Neural progenitor cell (in vitro differentiated cells): ENCODE results near the gene NOTCH4. TPM values are rescaled to one million over a fixed set of nuclear protein-coding genes. Genes with fewer than 3 reads are reported as not detected.
"Not testable (repeated sequence)": the region's sequence is repeated elsewhere in the genome, so short reads cannot be mapped to it uniquely, and the experiment has no call there.

Experiments
- DNase-seq: peaks from one replicate; pipeline ENCODE4 v3.0.0-alpha.2; 2016; ENCODE audit warnings: low spot score
- H2AFZ ChIP-seq: fragments of 200-600 bp; sonication (generic); replicated peaks from 2 replicates; pipeline ENCODE4 v1.6.1; 2016; ENCODE audit warnings: antibody characterized with exemption
- H3F3A ChIP-seq: fragments of 200-600 bp; sonication (generic); 2 replicates; pipeline ENCODE4 v1.6.1; 2016; ENCODE audit warnings: antibody characterized with exemption, low read depth
- H3K27ac ChIP-seq: fragments of 200-600 bp; sonication (generic); 2 replicates; pipeline ENCODE4 v1.5.1; 2016; ENCODE audit warnings: mild to moderate bottlenecking
- H3K27me3 ChIP-seq: fragments of 200-600 bp; sonication (generic); 2 replicates; pipeline ENCODE4 v1.6.1; 2016; ENCODE audit warnings: mild to moderate bottlenecking, moderate library complexity
- H3K36me3 ChIP-seq: fragments of 200-600 bp; sonication (generic); 2 replicates; pipeline ENCODE4 v1.5.1; 2016
- H3K4me1 ChIP-seq: fragments of 200-600 bp; sonication (generic); 2 replicates; pipeline ENCODE4 v1.6.1; 2016; ENCODE audit warnings: mixed run types
- H3K4me2 ChIP-seq: fragments of 200-600 bp; sonication (generic); 2 replicates; pipeline ENCODE4 v1.6.1; 2016
- H3K4me3 ChIP-seq: fragments of 200-600 bp; sonication (generic); 2 replicates; pipeline ENCODE4 v1.5.1; 2016
- H3K79me2 ChIP-seq: fragments of 200-600 bp; sonication (generic); 2 replicates; pipeline ENCODE4 v1.6.1; 2016; ENCODE audit warnings: low read depth
- H3K9ac ChIP-seq: fragments of 200-600 bp; sonication (generic); 2 replicates; pipeline ENCODE4 v1.6.1; 2016
- H3K9me3 ChIP-seq: fragments of 200-600 bp; sonication (generic); 2 replicates; pipeline ENCODE4 v1.5.1; 2016; ENCODE audit warnings: low read depth
- H4K20me1 ChIP-seq: fragments of 200-600 bp; sonication (generic); 2 replicates; pipeline ENCODE4 v1.6.1; 2016; ENCODE audit warnings: low read depth
- H3K27ac Mint-ChIP-seq: 3 replicates; pipeline ENCODE4 v1.8.0; 2021; ENCODE audit warnings: mixed read lengths
- H3K27me3 Mint-ChIP-seq: 2 replicates; pipeline ENCODE4 v1.8.0; 2022; ENCODE audit warnings: low read depth, mild to moderate bottlenecking, inconsistent platforms, moderate library complexity, mixed read lengths; ENCODE audit not compliant: insufficient read depth
- H3K36me3 Mint-ChIP-seq: 3 replicates; pipeline ENCODE4 v1.8.0; 2021; ENCODE audit warnings: mixed read lengths
- H3K4me1 Mint-ChIP-seq: 3 replicates; pipeline ENCODE4 v1.8.0; 2021; ENCODE audit warnings: mixed read lengths
- H3K4me3 Mint-ChIP-seq: 3 replicates; pipeline ENCODE4 v1.8.0; 2021; ENCODE audit warnings: mild to moderate bottlenecking, moderate library complexity, mixed read lengths
- H3K9me3 Mint-ChIP-seq: 3 replicates; pipeline ENCODE4 v1.8.0; 2020; ENCODE audit warnings: mixed read lengths
- CTCF ChIP-seq: fragments of 200-600 bp; sonication (generic); IDR thresholded peaks from 2 replicates; pipeline ENCODE4 v1.5.1; 2017; ENCODE audit warnings: antibody characterized with exemption, mild to moderate bottlenecking
- EZH2 ChIP-seq: fragments of 200-600 bp; sonication (generic); IDR thresholded peaks from 2 replicates; pipeline ENCODE4 v1.6.1; 2017; ENCODE audit warnings: antibody characterized with exemption, mild to moderate bottlenecking, moderate library complexity
- EZH2phosphoT487 ChIP-seq: fragments of 200-600 bp; sonication (generic); IDR thresholded peaks from 2 replicates; pipeline ENCODE4 v1.6.1; 2017; ENCODE audit warnings: antibody characterized with exemption
- total RNA-seq: library from RNA; depleted of rRNA; stranded (reverse); fragments of >200 nt; gene quantifications from 2 replicates; pipeline ENCODE4 v1.2.3, GENCODE V29; 2015; ENCODE audit warnings: low replicate concordance

NOTCH4 gene
- total RNA-seq, 1 donor from 2014 or later, result 3.2 TPM

- H3K4me3 Mint-ChIP-seq, result no peak overlapping the region
- no peaks in the 10 kb centered on the region for H3K79me2 ChIP-seq
- H2AFZ ChIP-seq, result no peak overlapping the region
- H3K27me3 Mint-ChIP-seq, result no peaks in the 10 kb centered on the region
- no peak overlapping the region for H3K9ac ChIP-seq
- no peak for DNase-seq
- no peaks in the 10 kb centered on the region for H3K27me3 ChIP-seq
- no peaks in the 10 kb centered on the region for H3K9me3 ChIP-seq
- no peaks in the 10 kb centered on the region for H3K4me1 ChIP-seq
- H3K36me3 ChIP-seq, result no peaks in the 10 kb centered on the region
- H4K20me1 ChIP-seq, result no peaks in the 10 kb centered on the region
- H3K36me3 Mint-ChIP-seq, result no peaks in the 10 kb centered on the region
- H3K4me2 ChIP-seq, result no peak overlapping the region
- H3F3A ChIP-seq, result no peaks in the 10 kb centered on the region
- TF ChIP-seq EZH2, result no peak
- no peak for TF ChIP-seq CTCF
- TF ChIP-seq EZH2phosphoT487, result no peak
- no peak overlapping the region for H3K27ac ChIP-seq
- H3K9me3 Mint-ChIP-seq, result peaks cover 4% of the 10 kb centered on the region
- H3K4me1 Mint-ChIP-seq, result peaks cover 8% of the 10 kb centered on the region
- no peak overlapping the region for H3K27ac Mint-ChIP-seq
- H3K4me3 ChIP-seq, result no peak overlapping the region
Observed at GRCh38 chr6:32244270-32244669, 20.4 kb upstream of the NOTCH4 start.

DNA sequence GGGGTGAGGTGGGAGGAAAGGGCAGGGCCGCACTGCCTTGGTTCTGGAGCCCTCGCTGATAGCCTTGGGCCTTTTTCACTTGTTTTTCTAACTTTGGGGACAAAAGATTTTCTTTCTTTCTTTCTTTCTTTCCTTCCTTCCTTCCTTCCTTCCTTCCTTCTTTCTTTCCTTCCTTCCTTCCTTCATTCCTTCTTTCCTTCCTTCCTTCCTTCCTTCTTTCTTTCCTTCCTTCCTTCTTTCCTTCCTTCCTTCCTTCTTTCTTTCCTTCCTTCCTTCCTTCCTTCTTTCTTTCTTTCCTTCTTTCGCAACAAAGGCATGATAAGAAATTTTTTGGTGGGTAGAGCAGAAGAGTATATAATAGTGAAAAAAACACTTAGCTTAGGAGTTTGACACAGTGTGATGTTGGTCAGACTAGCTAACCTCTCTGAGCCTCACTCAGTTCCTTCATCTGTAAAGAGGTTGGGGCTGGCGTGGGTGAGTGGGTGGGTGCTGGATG, 18.5 kb upstream of the NOTCH4 start:
- not testable (repeated sequence) for DNase-seq, H3K27me3 Mint-ChIP-seq, H2AFZ ChIP-seq, H3K27ac ChIP-seq, H3K4me3 ChIP-seq, H3K27me3 ChIP-seq, H4K20me1 ChIP-seq, H3K36me3 ChIP-seq, H3K9me3 Mint-ChIP-seq, H3K9ac ChIP-seq, H3K4me1 ChIP-seq, H3K4me3 Mint-ChIP-seq, H3K4me2 ChIP-seq, H3F3A ChIP-seq, H3K79me2 ChIP-seq, H3K27ac Mint-ChIP-seq, H3K4me1 Mint-ChIP-seq, H3K36me3 Mint-ChIP-seq, H3K9me3 ChIP-seq

DNA sequence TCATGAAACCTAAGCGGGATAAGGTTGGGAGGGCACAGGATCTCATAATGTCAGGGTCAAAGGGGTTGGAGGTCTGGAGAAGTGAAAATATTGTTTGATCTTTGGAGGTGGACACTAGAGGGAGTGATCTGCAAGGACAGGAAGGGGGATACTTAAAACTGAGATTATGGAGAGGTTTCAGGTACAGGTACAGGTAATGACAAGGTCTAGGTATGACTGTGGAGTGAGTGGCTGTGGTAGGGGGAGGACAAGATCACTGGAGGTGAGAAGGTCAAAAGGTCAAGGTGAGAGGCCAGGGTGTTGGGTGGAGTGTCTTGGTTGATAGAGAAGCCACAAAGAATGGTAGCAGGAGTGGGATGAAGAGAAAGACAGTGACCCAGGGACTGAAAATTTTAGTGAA, 16.8 kb upstream of the NOTCH4 start:
- H2AFZ ChIP-seq, result no peak overlapping the region

More for the DNA sequence above, 16.8 kb upstream of the NOTCH4 start:
- Histone ChIP-seq H3K79me2 (no peaks in the 10 kb centered on the region), H3K27me3 (no peaks in the 10 kb centered on the region), H3K9ac (no peak overlapping the region), H3K9me3 (no peaks in the 10 kb centered on the region), H3K4me1 (no peaks in the 10 kb centered on the region), H3K27ac (no peak overlapping the region), H3K4me2 (no peak overlapping the region), H3K4me3 (no peak overlapping the region), H4K20me1 (no peaks in the 10 kb centered on the region), H3K36me3 (no peaks in the 10 kb centered on the region), H3F3A (no peaks in the 10 kb centered on the region)
- H3K4me3 Mint-ChIP-seq, result no peak overlapping the region
- no peak overlapping the region for H3K27ac Mint-ChIP-seq
- H3K4me1 Mint-ChIP-seq, result peaks cover 8% of the 10 kb centered on the region
- H3K36me3 Mint-ChIP-seq, result no peaks in the 10 kb centered on the region
- no peaks in the 10 kb centered on the region for H3K27me3 Mint-ChIP-seq
- H3K9me3 Mint-ChIP-seq, result no peaks in the 10 kb centered on the region
- no peak for TF ChIP-seq CTCF
- TF ChIP-seq EZH2phosphoT487, result no peak
- TF ChIP-seq EZH2, result no peak
- no peak for DNase-seq
